ENCODE data around the gene MFSD2A.
"Not testable (repeated sequence)": the region's sequence is repeated elsewhere in the genome, so short reads cannot be mapped to it uniquely, and the experiment has no call there.

MFSD2A gene

GRCh38 chr1:40007481-40008034 is 52.6 kb downstream of the MFSD2A start:
- DNase-seq: not testable (repeated sequence)

DNA sequence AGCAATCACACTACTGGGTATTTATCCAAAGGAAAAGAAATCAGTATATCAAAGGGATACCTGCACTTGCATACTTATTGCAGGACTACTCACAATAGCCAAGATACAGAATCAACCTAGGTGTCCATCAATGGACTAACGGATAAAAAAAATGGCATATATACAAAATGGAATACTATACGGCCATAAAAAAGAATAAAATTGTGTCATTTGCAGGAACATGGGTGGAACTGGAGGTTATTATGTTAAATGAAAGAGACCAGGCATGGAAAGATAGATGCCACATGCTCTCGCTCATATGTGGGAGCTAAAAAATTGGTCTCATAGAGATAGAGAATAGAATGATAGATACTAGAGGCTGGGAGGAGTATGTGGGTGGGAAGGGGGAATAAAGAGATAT is 56.3 kb downstream of the MFSD2A start:
- DNase-seq: no peak

GRCh38 chr1:40014253-40014706 is 59.3 kb downstream of the MFSD2A start:
- no peak for DNase-seq

- DNase-seq: no peak
These were observed 60.1 kb downstream of the MFSD2A start for GRCh38 chr1:40014812-40015594.

DNA sequence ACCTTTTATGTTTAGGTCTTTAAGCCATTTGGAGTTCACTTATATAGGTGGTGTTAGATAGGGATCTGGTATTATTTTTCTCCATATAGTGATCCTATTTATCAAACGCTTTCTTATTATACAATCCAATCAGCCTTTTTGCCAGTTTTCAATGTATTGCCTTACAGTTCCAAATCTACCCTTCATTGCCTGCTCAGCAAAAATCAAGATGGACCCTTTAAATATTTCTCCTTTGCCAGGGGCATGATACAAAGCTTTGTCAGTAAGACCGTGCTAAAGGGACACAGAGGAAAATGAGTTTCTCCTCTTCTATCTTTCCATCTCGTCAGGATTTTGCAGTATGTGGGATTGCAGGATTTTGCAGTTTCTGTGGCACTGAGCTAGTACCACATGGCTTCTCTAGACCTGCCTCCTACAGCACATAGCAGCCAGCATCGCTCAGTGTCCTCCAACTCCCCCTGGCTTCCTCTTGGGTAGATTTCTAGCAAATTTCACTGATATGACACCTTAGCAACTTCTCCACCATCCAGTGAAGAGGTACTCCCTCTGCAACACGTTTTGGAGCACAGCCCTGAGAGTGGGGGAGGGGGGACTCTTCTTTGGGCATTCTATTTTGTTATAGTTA is 63.1 kb downstream of the MFSD2A start:
- DNase-seq: no peak
